Keratinocyte (primary cell): Measurements from ENCODE around the gene ZNF423. TPM values are rescaled to one million over a fixed set of nuclear protein-coding genes. Genes with fewer than 3 reads are reported as not detected.

ENCODE experiments used
- DNase-seq: peaks from one replicate; pipeline ENCODE4 v3.0.0-alpha.2; 2011; ENCODE audit warnings: low read depth, missing footprints, low spot score
- FAIRE-seq: peaks from 2 replicates; lab custom pipeline; 2011; peaks lifted over from hg19 to GRCh38; lab: Jason Lieb, UNC
- H2AFZ ChIP-seq: 2 replicates; pipeline ENCODE4 v1.6.0; 2012; ENCODE audit warnings: low read length, control low read depth, inconsistent platforms; ENCODE audit not compliant: control insufficient read depth
- H3K27ac ChIP-seq: 2 replicates; pipeline ENCODE4 v1.5.1; 2011; ENCODE audit warnings: low read length; ENCODE audit not compliant: control insufficient read depth, insufficient read depth
- H3K27me3 ChIP-seq: 3 replicates; pipeline ENCODE4 v1.6.0; 2011; ENCODE audit warnings: low read length; ENCODE audit not compliant: control insufficient read depth, insufficient read depth; ENCODE audit errors: extremely low read depth
- H3K36me3 ChIP-seq, 2 experiments: 2 replicates in 1 of 2; 3 replicates in 1 of 2; pipeline ENCODE4 v1.5.1; 2011; ENCODE audit warnings: low read length in 2 of 2, mild to moderate bottlenecking in 1 of 2; ENCODE audit not compliant: control insufficient read depth in 2 of 2, insufficient read depth in 2 of 2; ENCODE audit errors: extremely low read depth in 1 of 2
- H3K4me1 ChIP-seq: 3 replicates; pipeline ENCODE4 v1.5.1; 2011; ENCODE audit warnings: low read length; ENCODE audit not compliant: control insufficient read depth, insufficient read depth; ENCODE audit errors: extremely low read depth
- H3K4me2 ChIP-seq: 3 replicates; pipeline ENCODE4 v1.6.0; 2011; ENCODE audit warnings: low read depth, low read length; ENCODE audit not compliant: control insufficient read depth, insufficient read depth; ENCODE audit errors: extremely low read depth
- H3K4me3 ChIP-seq, 3 experiments: fragments of 200-600 bp in 1 of 3; sonication (generic) in 1 of 3; 2 replicates in 2 of 3; 3 replicates in 1 of 3; pipeline ENCODE4 v1.5.1; 2011 to 2016; ENCODE audit warnings: low read length in 3 of 3, mild to moderate bottlenecking in 3 of 3, control low read depth in 2 of 3, inconsistent platforms in 1 of 3, low read depth in 1 of 3, mixed read lengths in 1 of 3, mixed run types in 1 of 3, moderate library complexity in 1 of 3; ENCODE audit not compliant: control insufficient read depth in 2 of 3, insufficient read depth in 2 of 3; ENCODE audit errors: extremely low read depth in 1 of 3
- H3K79me2 ChIP-seq: 2 replicates; pipeline ENCODE4 v1.6.0; 2012; ENCODE audit warnings: low read length; ENCODE audit not compliant: control insufficient read depth, insufficient read depth
- H3K9ac ChIP-seq: 3 replicates; pipeline ENCODE4 v1.6.0; 2011; ENCODE audit warnings: low read length; ENCODE audit not compliant: control insufficient read depth, insufficient read depth; ENCODE audit errors: extremely low read depth
- H3K9me1 ChIP-seq: 3 replicates; pipeline ENCODE4 v1.6.0; 2011; ENCODE audit warnings: low read length; ENCODE audit not compliant: control insufficient read depth, insufficient read depth; ENCODE audit errors: extremely low read depth
- H3K9me3 ChIP-seq: 2 replicates; pipeline ENCODE4 v1.5.1; 2012; ENCODE audit warnings: low read depth, low read length; ENCODE audit not compliant: control insufficient read depth
- H4K20me1 ChIP-seq: 3 replicates; pipeline ENCODE4 v1.6.0; 2011; ENCODE audit warnings: low read length; ENCODE audit not compliant: control insufficient read depth, insufficient read depth; ENCODE audit errors: extremely low read depth
- EZH2 ChIP-seq: IDR thresholded peaks from one replicate; pipeline ENCODE4 v1.6.1; 2012; ENCODE audit warnings: inconsistent platforms, mild to moderate bottlenecking, low read length, moderate library complexity
- dilution Hi-C: fragments of 300-500 bp; cut with MboI; formaldehyde crosslinking; loops from one replicate; pipeline ENCODE4 v1.7.0; 2020; ENCODE audit warnings: low sequenced_read_pairs; ENCODE audit not compliant: extremely low pct_ligation_motif_present
- polyA plus RNA-seq, 5 experiments: library from polyadenylated mRNA; depleted of rRNA in 3 of 5; stranded (reverse) in 3 of 5; stranded (forward) in 1 of 5; unstranded in 1 of 5; fragments of >200 nt; gene quantifications; 1 replicate in 1 of 5; 2 replicates in 3 of 5; 3 replicates in 1 of 5; pipeline versions ENCODE4 v1.2.1 to v1.2.3, GENCODE V29; 2011 to 2012; ENCODE audit warnings: missing spikeins in 2 of 5, low read depth in 1 of 5, low replicate concordance in 1 of 5
- TF ChIP-seq, protein P1 (sequence below), 3 experiments: IDR thresholded peaks in 1 of 3; conservative IDR thresholded peaks in 1 of 3; optimal IDR thresholded peaks in 1 of 3; 2 replicates in 2 of 3; 3 replicates in 1 of 3; pipeline versions ENCODE3 to v1.5.1; 2011; ENCODE audit warnings: low read length in 3 of 3, mild to moderate bottlenecking in 3 of 3, moderate library complexity in 2 of 3, control low read depth in 1 of 3, inconsistent platforms in 1 of 3; ENCODE audit not compliant: insufficient read depth in 2 of 3; ENCODE audit errors: extremely low read depth in 1 of 3

ZNF423 gene
- polyA plus RNA-seq, 1 donor (not counting 4 experiments of a cell fraction or from before 2014, with no cell fraction given), result 0.05 TPM

DNA sequence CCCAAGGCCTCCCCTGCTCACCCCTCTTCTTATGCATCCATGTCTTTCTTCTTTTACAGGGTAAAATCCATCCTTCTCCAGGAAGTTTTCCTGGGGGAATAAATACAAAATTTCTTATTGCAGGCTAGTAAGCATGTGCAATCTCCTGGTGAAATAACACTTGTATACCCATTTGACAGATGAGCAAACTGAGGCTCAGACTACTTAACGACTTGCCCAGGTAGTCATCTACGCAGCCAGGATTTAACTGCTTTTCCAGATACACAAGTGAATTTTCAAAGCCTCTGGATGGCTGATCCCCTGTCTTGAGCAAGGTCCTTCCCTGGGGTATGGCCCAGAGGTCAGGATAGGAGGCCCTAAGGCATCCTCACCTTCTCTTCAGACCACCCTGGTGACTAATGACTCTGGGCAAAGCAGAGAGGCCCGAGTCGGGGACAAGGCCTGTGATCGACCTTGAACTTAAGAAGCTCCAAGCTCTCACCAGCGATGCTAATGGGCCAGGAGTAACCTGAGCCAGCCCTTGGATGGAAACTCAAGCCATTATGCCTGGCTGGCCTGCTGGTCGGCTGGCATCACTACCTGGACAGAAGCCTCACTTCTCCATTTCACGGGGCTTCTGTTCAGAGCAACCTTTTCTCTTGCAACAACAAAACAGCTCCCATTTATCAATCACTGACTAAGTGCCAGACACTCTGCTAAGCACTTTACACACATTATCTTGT is 33.1 kb downstream of the ZNF423 start:
- DNase-seq (no peak), FAIRE-seq (no peak)
- H3K9ac ChIP-seq, result no peak overlapping the region
- no peak for TF ChIP-seq EZH2
- TF ChIP-seq, protein P1, sequence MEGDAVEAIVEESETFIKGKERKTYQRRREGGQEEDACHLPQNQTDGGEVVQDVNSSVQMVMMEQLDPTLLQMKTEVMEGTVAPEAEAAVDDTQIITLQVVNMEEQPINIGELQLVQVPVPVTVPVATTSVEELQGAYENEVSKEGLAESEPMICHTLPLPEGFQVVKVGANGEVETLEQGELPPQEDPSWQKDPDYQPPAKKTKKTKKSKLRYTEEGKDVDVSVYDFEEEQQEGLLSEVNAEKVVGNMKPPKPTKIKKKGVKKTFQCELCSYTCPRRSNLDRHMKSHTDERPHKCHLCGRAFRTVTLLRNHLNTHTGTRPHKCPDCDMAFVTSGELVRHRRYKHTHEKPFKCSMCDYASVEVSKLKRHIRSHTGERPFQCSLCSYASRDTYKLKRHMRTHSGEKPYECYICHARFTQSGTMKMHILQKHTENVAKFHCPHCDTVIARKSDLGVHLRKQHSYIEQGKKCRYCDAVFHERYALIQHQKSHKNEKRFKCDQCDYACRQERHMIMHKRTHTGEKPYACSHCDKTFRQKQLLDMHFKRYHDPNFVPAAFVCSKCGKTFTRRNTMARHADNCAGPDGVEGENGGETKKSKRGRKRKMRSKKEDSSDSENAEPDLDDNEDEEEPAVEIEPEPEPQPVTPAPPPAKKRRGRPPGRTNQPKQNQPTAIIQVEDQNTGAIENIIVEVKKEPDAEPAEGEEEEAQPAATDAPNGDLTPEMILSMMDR (optimal IDR thresholded peaks at IDR 0.05 in 1 of 3, IDR thresholded peaks at IDR 0.05 in 1 of 3, conservative IDR thresholded peaks at IDR 0.05 in 1 of 3; ENCODE audit: extremely low read depth in 1 of 3, insufficient read depth in 2 of 3, low read length in 3 of 3), result no peak
- H3K9me3 ChIP-seq, result no peaks in the 10 kb centered on the region
- no peaks in the 10 kb centered on the region for H3K36me3 ChIP-seq
- H3K9me1 ChIP-seq, result no peaks in the 10 kb centered on the region
- no peak overlapping the region for H3K4me2 ChIP-seq
- dilution Hi-C loops, result no loop called here
- H3K27me3 ChIP-seq, result no peaks in the 10 kb centered on the region
- H3K27ac ChIP-seq, result no peak overlapping the region
- H3K4me3 ChIP-seq, result no peak overlapping the region
- no peaks in the 10 kb centered on the region for H3K79me2 ChIP-seq
- no peaks in the 10 kb centered on the region for H3K4me1 ChIP-seq
- no peak overlapping the region for H2AFZ ChIP-seq
- no peaks in the 10 kb centered on the region for H4K20me1 ChIP-seq

DNA sequence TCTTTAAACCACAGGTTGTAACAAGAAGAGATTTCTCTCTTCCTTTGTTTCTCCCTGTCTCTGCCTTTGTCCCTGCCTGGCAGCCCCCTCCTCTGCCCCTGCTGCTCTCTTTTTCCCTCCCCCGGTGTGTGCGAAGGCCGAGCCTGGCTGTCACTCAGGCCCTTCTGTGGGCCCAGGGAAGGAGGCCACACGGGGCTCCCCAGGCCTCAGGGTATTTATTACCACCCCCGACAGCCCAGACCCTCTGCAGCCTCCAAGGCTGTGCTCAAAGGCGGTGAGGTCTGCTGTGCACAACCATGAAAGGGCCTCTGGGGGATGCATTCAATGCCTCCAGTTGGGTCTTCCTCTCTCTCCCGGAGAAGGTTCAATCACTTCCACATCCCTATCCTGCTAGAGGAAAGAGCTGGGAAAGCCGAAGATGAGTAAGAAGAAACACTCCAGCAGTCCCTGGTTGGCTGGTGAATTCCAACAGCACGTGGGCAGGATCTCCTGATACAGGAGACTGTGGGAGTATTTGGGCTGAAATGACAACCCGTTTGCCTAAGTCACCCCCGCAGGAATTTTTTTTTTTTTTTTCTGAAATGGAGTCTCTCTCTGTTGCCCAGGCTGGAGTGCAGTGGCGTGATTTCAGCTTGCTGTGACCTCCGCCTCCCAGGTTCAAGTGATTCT is 34.2 kb downstream of the ZNF423 start:
- TF ChIP-seq EZH2, result no peak
- TF ChIP-seq, protein P1 (optimal IDR thresholded peaks at IDR 0.05 in 1 of 3, IDR thresholded peaks at IDR 0.05 in 1 of 3, conservative IDR thresholded peaks at IDR 0.05 in 1 of 3; ENCODE audit: extremely low read depth in 1 of 3, insufficient read depth in 2 of 3, low read length in 3 of 3), result no peak

More for the DNA sequence above, 34.2 kb downstream of the ZNF423 start:
- DNase-seq, result no peak
- Histone ChIP-seq H3K9me1 (no peaks in the 10 kb centered on the region), H3K4me1 (no peaks in the 10 kb centered on the region), H3K79me2 (no peaks in the 10 kb centered on the region), H3K27ac (no peak overlapping the region), H3K4me3 (no peak overlapping the region), H3K4me2 (no peak overlapping the region), H3K36me3 (no peaks in the 10 kb centered on the region), H2AFZ (no peak overlapping the region), H3K9me3 (no peaks in the 10 kb centered on the region), H3K9ac (no peak overlapping the region), H3K27me3 (no peaks in the 10 kb centered on the region), H4K20me1 (no peaks in the 10 kb centered on the region)
- FAIRE-seq, result no peak
- dilution Hi-C loops, result no loop called here
